Stimulated activated CD4-positive, alpha-beta T cell treated with anti-CD3 and anti-CD28 coated beads, Interleukin-1b, Interleukin-23, amount 100 ng/mL, for 48 hours (primary cell): ENCODE data around the gene TMEM8B.
A peak's percentile ranks its signal among the peaks of the same experiment; 100 is the strongest.

Experiments used
- DNase-seq: peaks from one replicate; pipeline ENCODE4 v3.0.0-alpha.2; 2020

Gene TMEM8B

GRCh38 chr9:35829084-35829763 is at the start of gene TMEM8B:
Gene TMEM8B (plus strand): TSS chr9:35829228. CDS start chr9:35829448, 220 bp downstream.
- peak; percentile 93 for DNase-seq

GRCh38 chr9:35781066-35781465 is 48.0 kb upstream of the TMEM8B start:
- no peak for DNase-seq

- DNase-seq: no peak
Observed at GRCh38 chr9:35783418-35783817, 45.6 kb upstream of the TMEM8B start.

- DNase-seq: no peak
Observed at GRCh38 chr9:35789541-35789940, 39.5 kb upstream of the TMEM8B start.

GRCh38 chr9:35790025-35790384 is 39.0 kb upstream of the TMEM8B start:
- DNase-seq: no peak

- DNase-seq: peak; percentile 45
Observed at GRCh38 chr9:35790385-35791296, 38.4 kb upstream of the TMEM8B start.

- DNase-seq: no peak
Observed at GRCh38 chr9:35791297-35791921, 37.6 kb upstream of the TMEM8B start, which contains the start of gene NPR2. Gene NPR2 (plus strand): TSS chr9:35791591. CDS start chr9:35792409, 818 bp downstream.

GRCh38 chr9:35792024-35792813 is 36.8 kb upstream of the TMEM8B start:
- no peak for DNase-seq

GRCh38 chr9:35792826-35793225 is 36.2 kb upstream of the TMEM8B start:
- no peak for DNase-seq

GRCh38 chr9:35793461-35793860 is 35.6 kb upstream of the TMEM8B start:
- DNase-seq: no peak

GRCh38 chr9:35795695-35796094 is 33.3 kb upstream of the TMEM8B start:
- no peak for DNase-seq

GRCh38 chr9:35797311-35798109 is 31.5 kb upstream of the TMEM8B start:
- no peak for DNase-seq

- peak; percentile 70 for DNase-seq
Observed at GRCh38 chr9:35798658-35799374, 30.2 kb upstream of the TMEM8B start.

GRCh38 chr9:35800530-35800929 is 28.5 kb upstream of the TMEM8B start:
- no peak for DNase-seq

GRCh38 chr9:35801328-35802128 is 27.5 kb upstream of the TMEM8B start:
- no peak for DNase-seq

GRCh38 chr9:35806101-35806500 is 22.9 kb upstream of the TMEM8B start:
- DNase-seq: no peak

GRCh38 chr9:35808433-35808832 is 20.6 kb upstream of the TMEM8B start:
- no peak for DNase-seq

GRCh38 chr9:35810122-35810521 is 18.9 kb upstream of the TMEM8B start:
- no peak for DNase-seq

GRCh38 chr9:35811381-35812024 is 17.5 kb upstream of the TMEM8B start:
- no peak for DNase-seq
